ENCODE measurements around the gene NOL3. TPM values are rescaled to one million over a fixed set of nuclear protein-coding genes. Genes with fewer than 3 reads are reported as not detected.

The NOL3 gene
- total and polyA plus RNA-seq, 2 of the 13 experiments (the other 11 are each of a cell fraction or from before 2014, with no cell fraction given): 5.7 to 20.5 TPM

GRCh38 chr16:67165121-67166078, 4.9 kb upstream of the NOL3 start (continued):
- TF ChIP-seq RFX1 (IDR thresholded peaks at IDR 0.05) (no peak), ZNF761 (CRISPR knock-in tag; conservative IDR thresholded peaks at IDR 0.05) (no peak), CEBPZ (IDR thresholded peaks at IDR 0.05; ENCODE audit: low read length) (no peak), AHR (CRISPR knock-in tag; IDR thresholded peaks at IDR 0.05) (no peak), ZNF263 (CRISPR knock-in tag; IDR thresholded peaks at IDR 0.05) (no peak), ZNF660 (CRISPR knock-in tag; IDR thresholded peaks at IDR 0.05; ENCODE audit: borderline replicate concordance, low read depth) (no peak), ATF5 (CRISPR knock-in tag; IDR thresholded peaks at IDR 0.05; ENCODE audit: low read depth) (no peak), ZNF468 (CRISPR knock-in tag; IDR thresholded peaks at IDR 0.05) (no peak), CBX1 (IDR thresholded peaks at IDR 0.05; ENCODE audit: low read depth) (no peak), SAFB2 (CRISPR knock-in tag; IDR thresholded peaks at IDR 0.05; ENCODE audit: borderline replicate concordance, low read depth) (no peak; the same call in 1 of the 2 replicates)
